PC-9 (cell line): Measurements from ENCODE around the gene NFIA. TPM values are rescaled to one million over a fixed set of nuclear protein-coding genes. Genes with fewer than 3 reads are reported as not detected.

ENCODE experiments used
- BruUV-seq: library from RNA; stranded (reverse); fragments of 400-500 nt; replicated peaks from 2 replicates; lab custom pipeline; 2021; lab: Mats Ljungman, UMichigan
- CTCF ChIA-PET: fragments of 300-600 bp; sonication (Branson Sonifier 250); formaldehyde crosslinking; loops from one replicate; lab custom pipeline; 2022; ENCODE audit warnings: antibody characterized with exemption; lab: Charles Lee
- POLR2A ChIA-PET: fragments of 300-600 bp; sonication (Branson Sonifier 250); formaldehyde crosslinking; loops from one replicate; lab custom pipeline; 2022; ENCODE audit warnings: antibody characterized with exemption; ENCODE audit not compliant: unreplicated experiment; lab: Charles Lee
- DNase-seq, 2 experiments: peaks; one replicate each; pipeline versions ENCODE4 v3.0.0 to v3.0.0-alpha.2; 2015 to 2022; ENCODE audit warnings: mixed read lengths in 1 of 2
- H2AFZ ChIP-seq: fragments of 200-600 bp; sonication (generic); 2 replicates; pipeline ENCODE4 v1.8.1; 2017; ENCODE audit warnings: antibody characterized with exemption
- H3F3A ChIP-seq: fragments of 200-600 bp; sonication (generic); 2 replicates; pipeline ENCODE4 v1.8.1; 2017; ENCODE audit warnings: antibody characterized with exemption, mild to moderate bottlenecking, low read depth; ENCODE audit not compliant: insufficient read depth
- H3K27ac ChIP-seq: fragments of 200-600 bp; sonication (generic); 2 replicates; pipeline ENCODE4 v1.6.1; 2016; ENCODE audit warnings: mixed run types
- H3K27me3 ChIP-seq: fragments of 200-600 bp; sonication (generic); 2 replicates; pipeline ENCODE4 v1.6.1; 2016; ENCODE audit warnings: low read depth, mixed run types; ENCODE audit not compliant: insufficient read depth
- H3K36me3 ChIP-seq: fragments of 200-600 bp; sonication (generic); 2 replicates; pipeline ENCODE4 v1.6.1; 2016; ENCODE audit warnings: low read depth, mixed run types
- H3K4me1 ChIP-seq: fragments of 200-600 bp; sonication (generic); replicated peaks from 2 replicates; pipeline ENCODE4 v1.6.1; 2016; ENCODE audit warnings: mixed run types; ENCODE audit not compliant: insufficient read depth
- H3K4me2 ChIP-seq: fragments of 200-600 bp; sonication (generic); 2 replicates; pipeline ENCODE4 v1.6.1; 2017; ENCODE audit warnings: mixed run types
- H3K4me3 ChIP-seq: fragments of 200-600 bp; sonication (generic); 2 replicates; pipeline ENCODE4 v1.6.1; 2016; ENCODE audit warnings: mixed run types
- H3K79me2 ChIP-seq: fragments of 200-600 bp; sonication (generic); 2 replicates; pipeline ENCODE4 v1.6.1; 2017; ENCODE audit warnings: low read depth, mixed run types
- H3K9me2 ChIP-seq: fragments of 200-600 bp; sonication (generic); 2 replicates; pipeline ENCODE4 v1.8.1; 2017; ENCODE audit warnings: mild to moderate bottlenecking; ENCODE audit not compliant: insufficient read depth
- H3K9me3 ChIP-seq: fragments of 200-600 bp; sonication (generic); 2 replicates; pipeline ENCODE4 v1.8.1; 2016; ENCODE audit warnings: low read depth; ENCODE audit not compliant: insufficient read depth
- H4K20me1 ChIP-seq: fragments of 200-600 bp; sonication (generic); 2 replicates; pipeline ENCODE4 v1.8.1; 2017; ENCODE audit not compliant: insufficient read depth
- CTCF ChIP-seq: fragments of 200-600 bp; sonication (generic); conservative IDR thresholded peaks from 2 replicates; pipeline ENCODE4 v1.6.1; 2017; ENCODE audit warnings: mixed run types, antibody characterized with exemption, mild to moderate bottlenecking, moderate library complexity
- EZH2 ChIP-seq: fragments of 200-600 bp; sonication (generic); IDR thresholded peaks from 2 replicates; pipeline ENCODE4 v1.8.0; 2017; ENCODE audit warnings: antibody characterized with exemption, low read depth
- intact Hi-C: fragments of 100-400 bp; cut with micrococcal nuclease; formaldehyde crosslinking; loops from one replicate; pipeline ENCODE4 v1.10.0; 2022; ENCODE audit not compliant: unreplicated experiment
- total RNA-seq: library from RNA; stranded (reverse); gene quantifications from 2 replicates; pipeline ENCODE4 v1.2.3, GENCODE V29; 2021

Gene NFIA
- total RNA-seq, 1 experiment from 2014 or later = 26.7 TPM

- no peaks in the 10 kb centered on the region for H3K9me2 ChIP-seq
- ChIA-PET CTCF (no interaction called here), POLR2A (no interaction called here)
- BruUV-seq = no TSS peak
- no peaks in the 10 kb centered on the region for H3K27me3 ChIP-seq
- no peak overlapping the region for H3K4me2 ChIP-seq
- peaks cover 5% of the 10 kb centered on the region; the same call in 1 of the 2 replicates for H3K4me1 ChIP-seq
- peaks cover 79% of the 10 kb centered on the region for H3K79me2 ChIP-seq
- no peak overlapping the region for H2AFZ ChIP-seq
- no peaks in the 10 kb centered on the region for H4K20me1 ChIP-seq
- no peak for TF ChIP-seq EZH2
- intact Hi-C loops = no loop called here
- H3K36me3 ChIP-seq = no peaks in the 10 kb centered on the region
- no peak for DNase-seq
- H3F3A ChIP-seq = no peaks in the 10 kb centered on the region
- no peak overlapping the region for H3K27ac ChIP-seq
- no peak overlapping the region for H3K4me3 ChIP-seq
- H3K9me3 ChIP-seq = no peaks in the 10 kb centered on the region
Observed at GRCh38 chr1:61092642-61093041, 10.3 kb downstream of the NFIA start.

- POLR2A ChIA-PET = no interaction called here
Observed at GRCh38 chr1:61093525-61094137, 11.3 kb downstream of the NFIA start.

GRCh38 chr1:61094677-61095469, 12.5 kb downstream of the NFIA start:
- TF ChIP-seq EZH2 (no peak), CTCF (no peak)
- no peak overlapping the region for H3K4me3 ChIP-seq
- ChIA-PET CTCF (no interaction called here), POLR2A (interaction anchor here (0.5 kb wide), 1 partner anchor 107 kb away, joined by 11 read pairs; no protein-coding TSS in a partner anchor)
- no peak overlapping the region for H2AFZ ChIP-seq
- H3K4me1 ChIP-seq = peaks cover 5% of the 10 kb centered on the region; the same call in 1 of the 2 replicates
- BruUV-seq = no TSS peak
- intact Hi-C loops = no loop called here
- H3K9me2 ChIP-seq = no peaks in the 10 kb centered on the region
- H3K79me2 ChIP-seq = peaks cover 85% of the 10 kb centered on the region
- no peaks in the 10 kb centered on the region for H4K20me1 ChIP-seq
- H3K27ac ChIP-seq = no peak overlapping the region
- H3K36me3 ChIP-seq = 0 out of 2 replicates have a peak, but pooled peaks cover 5% of the 10 kb centered on the region
- no peaks in the 10 kb centered on the region for H3K27me3 ChIP-seq
- H3K9me3 ChIP-seq = no peaks in the 10 kb centered on the region
- no peak for DNase-seq
- no peaks in the 10 kb centered on the region for H3F3A ChIP-seq
- no peak overlapping the region for H3K4me2 ChIP-seq

More at GRCh38 chr1:61093525-61094137, 11.3 kb downstream of the NFIA start:
- peaks cover 80% of the 10 kb centered on the region for H3K79me2 ChIP-seq
- no peak overlapping the region for H3K27ac ChIP-seq
- no peaks in the 10 kb centered on the region for H4K20me1 ChIP-seq
- no peak overlapping the region for H3K4me3 ChIP-seq
- no peaks in the 10 kb centered on the region for H3K36me3 ChIP-seq
- DNase-seq = no peak
- no peaks in the 10 kb centered on the region for H3K9me2 ChIP-seq
- TF ChIP-seq CTCF (no peak), EZH2 (no peak)
- no peak overlapping the region for H3K4me2 ChIP-seq
- intact Hi-C loops = no loop called here
- H3K9me3 ChIP-seq = no peaks in the 10 kb centered on the region
- peaks cover 5% of the 10 kb centered on the region; the same call in 1 of the 2 replicates for H3K4me1 ChIP-seq
- CTCF ChIA-PET = no interaction called here
- no TSS peak for BruUV-seq
- H3F3A ChIP-seq = no peaks in the 10 kb centered on the region
- no peaks in the 10 kb centered on the region for H3K27me3 ChIP-seq
- H2AFZ ChIP-seq = no peak overlapping the region
